GM21737 (cell line): ENCODE results near the gene TBCK.
A peak's percentile ranks its signal among the peaks of the same experiment; 100 is the strongest.
"Not testable (repeated sequence)": the region's sequence is repeated elsewhere in the genome, so short reads cannot be mapped to it uniquely, and the experiment has no call there.

Experiments used
- ATAC-seq: cut with Tn5 transposase; IDR thresholded peaks from one replicate; pipeline ENCODE4 v1.9.1; 2021; ENCODE audit warnings: mild to moderate bottlenecking, moderate library complexity; ENCODE audit not compliant: unreplicated experiment

The TBCK gene

DNA sequence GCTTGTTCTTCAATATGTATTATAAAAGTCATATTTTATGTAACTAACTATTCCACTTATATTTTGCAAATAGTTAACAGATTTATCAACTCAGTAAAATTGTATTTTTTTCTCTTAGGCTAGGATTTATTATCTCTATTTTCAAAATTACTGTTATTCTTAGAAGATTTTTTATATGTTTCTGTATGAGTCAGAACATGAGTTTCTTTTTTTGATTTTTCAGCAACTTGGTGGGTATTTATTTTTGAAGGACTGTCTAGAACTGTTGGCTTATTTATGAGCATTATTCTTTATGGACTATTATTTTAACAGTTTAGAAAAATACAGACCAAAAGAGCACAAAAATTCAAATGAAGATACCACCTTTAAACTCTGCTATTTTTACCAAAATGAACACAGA is 7.1 kb upstream of the TBCK start:
- ATAC-seq: no peak

DNA sequence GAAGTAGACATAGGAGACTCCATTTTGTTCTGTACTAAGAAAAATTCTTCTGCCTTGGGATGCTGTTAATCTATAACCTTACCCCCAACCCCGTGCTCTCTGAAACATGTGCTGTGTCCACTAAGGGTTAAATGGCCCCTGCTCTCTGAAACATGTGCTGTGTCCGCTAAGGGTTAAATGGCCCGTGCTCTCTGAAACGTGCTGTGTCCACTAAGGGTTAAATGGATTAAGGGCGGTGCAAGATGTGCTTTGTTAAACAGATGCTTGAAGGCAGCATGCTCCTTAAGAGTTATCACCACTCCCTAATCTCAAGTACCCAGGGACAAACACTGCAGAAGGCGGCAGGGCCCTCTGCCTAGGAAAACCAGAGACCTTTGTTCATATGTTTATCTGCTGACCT is 5.8 kb upstream of the TBCK start:
- not testable (repeated sequence) for ATAC-seq

DNA sequence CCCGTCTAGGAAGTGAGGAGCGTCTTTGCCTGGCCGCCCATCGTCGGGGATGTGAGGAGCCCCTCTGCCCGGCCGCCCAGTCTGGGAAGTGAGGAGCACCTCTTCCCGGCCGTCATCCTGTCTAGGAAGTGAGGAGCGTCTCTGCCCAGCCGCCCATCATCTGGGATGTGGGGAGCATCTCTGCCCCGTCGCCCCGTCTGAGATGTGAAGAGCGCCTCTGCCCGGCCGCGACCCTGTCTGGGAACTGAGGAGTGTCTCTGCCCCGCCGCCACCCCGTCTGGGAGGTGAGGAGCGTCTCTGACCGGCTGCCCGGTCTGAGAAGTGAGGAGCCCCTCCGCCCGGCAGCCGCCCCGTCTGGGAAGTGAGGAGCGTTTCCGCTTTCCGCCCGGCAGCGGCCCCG is 5.2 kb upstream of the TBCK start:
- ATAC-seq: not testable (repeated sequence)

DNA sequence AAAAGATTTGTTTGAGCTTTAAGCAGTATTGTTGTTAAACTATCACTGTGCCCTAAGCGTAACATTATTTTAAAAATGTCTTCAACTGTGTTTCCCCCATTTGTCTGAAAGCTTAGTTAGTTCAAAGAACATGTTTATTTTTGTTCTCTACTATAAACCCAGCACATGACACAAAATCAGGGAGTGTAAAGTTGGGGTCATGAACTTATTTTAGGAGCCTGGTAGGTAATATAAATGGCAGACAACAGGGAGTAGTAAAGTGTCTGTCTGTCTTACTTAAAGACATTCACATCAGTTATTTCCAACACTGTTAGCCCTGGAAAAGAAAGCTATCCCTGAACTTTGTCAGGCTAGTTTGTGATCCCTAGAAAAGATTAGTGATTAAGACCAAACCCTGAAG is 4.2 kb upstream of the TBCK start:
- no peak for ATAC-seq

DNA sequence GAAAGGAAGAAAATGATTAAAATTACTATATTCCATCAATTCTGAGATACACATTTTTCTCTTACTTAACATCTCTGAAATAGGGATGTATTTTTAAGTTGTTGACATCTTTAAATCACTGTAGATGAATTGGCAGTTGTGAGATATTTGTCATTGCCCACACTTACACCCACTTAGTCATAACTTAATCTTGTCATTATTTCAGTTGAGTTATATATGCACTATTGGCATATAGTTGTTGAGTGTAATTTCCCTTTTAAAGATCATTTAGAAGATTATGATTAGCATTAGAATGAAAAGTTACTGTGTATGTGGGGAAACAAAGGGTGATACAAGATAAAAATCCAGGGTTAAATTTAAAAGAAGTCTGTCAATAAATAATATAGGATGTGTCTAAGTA is 2.5 kb upstream of the TBCK start:
- ATAC-seq: no peak

DNA sequence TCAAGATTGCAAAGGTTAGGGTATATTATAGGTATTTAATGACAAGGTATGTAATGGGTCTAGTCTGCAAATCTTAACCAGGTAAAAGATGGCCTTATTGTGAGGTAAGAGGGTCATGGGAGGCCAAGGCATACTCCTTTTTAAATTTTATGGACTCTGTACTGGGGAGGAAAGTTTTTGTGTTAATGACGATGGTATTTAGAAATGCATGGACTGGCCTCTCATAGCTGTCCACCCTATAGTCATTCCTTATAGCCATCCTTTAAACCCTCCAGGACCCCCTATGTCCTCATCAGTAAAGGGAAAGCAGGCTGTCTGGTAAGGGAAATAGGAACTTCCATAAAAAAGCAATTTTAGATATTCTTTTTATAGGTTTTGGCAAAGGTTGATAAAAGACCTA is 1.8 kb upstream of the TBCK start:
- no peak for ATAC-seq

DNA sequence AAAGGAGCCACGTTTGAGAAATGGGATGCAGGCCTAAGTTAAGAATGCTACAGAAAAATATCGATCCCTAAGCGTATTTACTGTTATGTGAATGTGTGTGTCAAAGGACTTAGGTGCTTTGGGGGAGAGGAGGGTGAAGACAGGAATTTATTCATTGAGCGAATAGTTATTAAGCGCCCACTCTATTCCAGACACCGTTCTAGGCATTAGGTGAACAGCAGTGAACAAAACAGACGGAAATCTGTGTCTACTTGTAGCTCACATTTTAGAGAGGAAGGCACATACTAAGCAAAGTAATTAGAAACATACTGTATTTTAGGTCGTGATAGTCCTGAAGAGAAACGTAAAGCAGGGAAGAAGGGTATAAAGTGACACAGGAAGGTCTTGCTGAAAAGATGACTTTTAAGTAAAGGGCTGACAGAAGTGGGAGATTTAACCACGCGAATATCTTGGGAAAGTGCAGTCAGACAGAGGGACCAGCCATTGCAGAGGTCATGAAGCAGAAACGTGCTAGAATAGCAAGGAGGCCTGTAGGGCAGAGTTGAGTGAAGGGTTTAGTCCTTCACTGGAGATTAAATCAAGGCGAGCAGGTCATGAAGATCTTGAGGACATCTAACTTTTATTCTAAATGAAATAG is 882 bp upstream of the TBCK start:
- ATAC-seq: no peak

DNA sequence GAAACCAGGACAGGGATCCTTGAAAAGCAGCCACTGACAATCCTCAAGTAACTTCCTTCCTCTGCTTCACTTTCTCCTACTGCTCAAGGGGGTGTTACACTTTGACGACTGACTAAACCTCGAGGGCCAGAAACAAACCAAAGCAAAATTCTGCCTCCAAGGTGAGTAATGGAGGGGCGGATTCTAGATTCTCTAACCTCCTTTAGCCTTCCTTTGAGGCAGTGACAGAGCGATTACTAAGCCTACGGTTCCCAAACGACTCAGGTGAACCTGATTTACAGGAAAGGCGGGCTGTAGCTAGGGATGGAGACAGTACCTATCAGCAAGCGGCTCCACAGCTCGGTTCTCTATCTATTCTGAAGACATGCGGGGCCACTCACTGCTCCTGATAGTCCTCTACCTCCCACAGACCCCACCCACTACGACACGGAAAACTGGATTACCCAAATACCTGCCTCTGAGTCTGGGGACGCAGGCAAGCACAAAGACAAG is 487 bp downstream of the TBCK start:
- peak; percentile 27 for ATAC-seq

DNA sequence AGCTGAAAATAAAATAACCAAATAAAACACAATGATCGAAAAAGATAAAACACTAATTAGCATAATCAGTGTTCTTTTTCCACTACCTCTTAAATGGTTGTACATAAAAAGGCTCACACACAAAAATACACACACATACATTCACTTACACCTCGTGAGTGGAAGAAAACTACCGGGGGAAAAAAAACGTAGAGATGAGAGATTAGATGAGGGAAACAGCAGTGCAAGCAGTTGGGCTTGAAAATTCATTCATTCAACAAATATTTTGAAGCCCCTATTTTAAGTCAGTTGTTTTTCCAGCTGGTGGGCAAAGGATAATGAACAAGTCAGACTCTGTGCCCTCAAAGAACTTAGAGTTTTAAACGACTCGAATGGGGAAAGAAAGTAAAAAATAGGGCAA is 1.0 kb downstream of the TBCK start:
- ATAC-seq: no peak

DNA sequence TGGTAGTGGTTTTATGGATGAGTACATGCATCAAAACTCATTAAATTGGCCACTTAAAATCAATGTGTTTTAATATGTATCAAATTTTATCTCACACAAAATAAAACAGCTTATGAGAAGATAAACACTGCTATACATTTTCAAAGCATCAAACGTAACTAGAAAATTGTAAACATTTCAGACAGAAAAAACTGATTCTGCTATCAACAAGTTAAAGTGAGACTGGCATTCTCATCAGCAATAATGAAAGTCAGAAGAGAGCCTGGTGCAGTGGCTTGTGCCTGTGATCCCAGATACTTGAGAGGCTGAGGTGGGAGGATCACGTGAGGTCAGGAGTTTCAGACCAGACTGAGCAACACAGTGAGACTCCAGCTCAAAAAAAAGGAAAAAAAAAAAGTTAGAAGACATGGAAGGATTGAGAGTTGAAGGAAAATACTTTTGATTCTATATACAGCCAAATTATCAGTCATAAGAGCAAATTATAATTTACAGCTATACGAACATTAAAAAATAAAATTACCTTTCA is 2.9 kb downstream of the TBCK start:
- no peak for ATAC-seq

DNA sequence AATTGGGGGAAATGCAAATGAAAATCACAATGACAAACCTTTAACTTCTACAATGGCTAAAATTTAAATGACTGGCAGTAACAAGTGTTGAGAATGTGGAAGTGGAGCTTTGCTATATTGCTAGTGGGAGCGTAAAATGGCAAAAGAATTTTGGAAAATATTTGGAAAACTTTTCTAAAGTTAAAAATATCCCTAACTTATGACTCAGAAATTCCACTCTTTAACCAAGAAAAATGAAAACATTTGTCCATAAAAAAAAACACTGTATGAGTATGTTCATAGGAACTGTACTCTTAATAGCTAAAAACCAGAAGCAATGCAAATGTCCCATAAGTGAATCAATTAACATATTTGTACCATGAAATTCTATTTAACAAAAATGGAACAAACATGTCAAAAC is 3.6 kb downstream of the TBCK start:
- no peak for ATAC-seq

DNA sequence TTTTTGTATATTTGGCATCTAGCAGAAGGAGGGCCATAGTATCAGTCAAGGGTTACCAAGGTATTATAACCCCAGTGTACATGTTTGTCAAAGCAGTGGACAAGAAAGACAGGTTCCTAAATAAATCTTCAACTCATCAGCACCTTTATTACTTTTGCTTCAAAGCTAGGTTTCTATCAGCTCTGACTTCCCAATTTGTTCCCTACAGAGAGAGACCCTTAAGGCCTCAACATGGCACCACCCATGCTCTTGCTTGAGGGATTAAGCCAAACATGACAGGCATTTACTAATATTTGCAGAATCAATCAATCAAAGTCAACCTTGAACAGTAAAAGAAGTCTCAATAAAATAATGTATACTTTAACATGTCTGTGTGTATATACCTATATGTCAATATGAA is 9.4 kb downstream of the TBCK start:
- no peak for ATAC-seq

DNA sequence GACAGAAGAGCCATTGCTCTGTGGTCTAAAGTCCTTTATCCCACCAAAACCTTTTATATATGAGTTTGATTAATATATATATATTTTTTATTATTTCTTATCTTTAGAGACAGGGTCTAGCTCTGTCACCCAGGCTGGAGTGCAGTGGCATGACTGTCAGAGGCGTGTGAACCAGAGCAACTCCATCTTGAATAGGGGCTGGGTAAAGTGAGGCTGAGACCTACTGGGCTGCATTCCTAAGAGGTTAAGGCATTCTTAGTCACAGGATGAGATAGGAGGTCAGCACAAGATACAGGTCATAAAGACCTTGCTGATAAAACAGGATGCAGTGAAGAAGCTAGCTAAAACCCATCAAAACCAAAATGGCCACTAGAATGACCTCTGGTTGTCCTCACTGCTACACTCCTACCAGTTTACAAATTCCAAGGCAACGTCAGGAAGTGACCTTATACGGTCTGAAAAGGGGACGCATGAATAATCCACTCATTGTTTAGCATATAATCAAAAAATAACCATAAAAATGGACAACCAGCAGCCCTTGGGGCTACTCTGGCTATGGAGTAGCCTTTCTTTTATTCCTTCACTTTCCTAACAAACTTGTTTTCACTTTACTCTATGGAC is 10.5 kb downstream of the TBCK start:
- no peak for ATAC-seq

DNA sequence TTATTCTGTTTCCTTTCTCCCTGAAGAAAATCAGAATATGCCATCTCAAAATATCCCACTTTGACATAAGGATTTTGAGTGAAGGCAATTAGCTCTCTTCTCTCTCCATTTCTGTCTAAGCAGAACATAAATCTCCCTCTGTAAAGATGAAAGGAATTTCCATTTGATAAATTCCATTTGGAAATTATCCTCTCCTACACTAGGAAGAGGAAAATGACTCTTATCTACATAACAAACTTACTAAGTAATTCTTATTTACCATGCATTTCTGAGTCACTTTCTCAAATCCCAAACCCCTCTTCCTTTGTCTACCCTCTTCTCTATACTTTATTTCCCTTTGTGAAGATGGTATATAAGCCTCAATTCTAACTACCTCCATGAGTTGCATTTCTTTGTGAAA is 11.4 kb downstream of the TBCK start:
- ATAC-seq: no peak

DNA sequence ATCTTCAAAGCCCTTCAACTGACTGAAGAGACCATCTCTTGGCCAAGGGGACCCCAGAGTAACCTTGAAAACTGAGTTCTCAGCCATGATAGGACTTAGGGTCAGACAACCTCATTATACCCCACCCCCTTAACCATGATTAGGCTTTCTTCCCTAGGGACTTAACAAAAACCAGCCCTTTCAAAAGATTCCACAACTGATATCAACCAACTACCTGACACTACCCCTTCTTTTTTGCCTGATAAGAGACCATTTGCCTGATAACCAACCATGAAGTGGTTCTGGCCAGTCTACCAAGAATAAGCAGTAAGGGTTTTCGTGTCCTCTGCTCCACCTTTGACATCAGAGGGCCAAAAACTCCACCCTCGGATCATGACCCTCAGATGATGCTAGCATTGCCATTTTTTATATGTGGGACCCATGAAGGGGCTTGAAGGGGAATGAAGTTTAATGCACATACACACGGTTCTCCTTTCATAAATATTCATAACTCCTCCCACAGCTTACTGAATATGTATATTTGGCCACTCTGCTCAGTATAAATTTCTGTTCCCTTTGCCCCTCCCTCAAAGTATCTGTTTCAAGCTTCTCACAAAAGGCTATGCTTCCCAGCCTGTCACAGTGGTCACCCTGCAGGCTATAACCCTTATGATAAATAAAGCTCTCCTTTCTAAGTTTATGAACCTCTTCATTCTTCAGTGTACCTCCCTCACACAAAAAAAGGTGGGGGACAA is 12.3 kb downstream of the TBCK start:
- no peak for ATAC-seq

DNA sequence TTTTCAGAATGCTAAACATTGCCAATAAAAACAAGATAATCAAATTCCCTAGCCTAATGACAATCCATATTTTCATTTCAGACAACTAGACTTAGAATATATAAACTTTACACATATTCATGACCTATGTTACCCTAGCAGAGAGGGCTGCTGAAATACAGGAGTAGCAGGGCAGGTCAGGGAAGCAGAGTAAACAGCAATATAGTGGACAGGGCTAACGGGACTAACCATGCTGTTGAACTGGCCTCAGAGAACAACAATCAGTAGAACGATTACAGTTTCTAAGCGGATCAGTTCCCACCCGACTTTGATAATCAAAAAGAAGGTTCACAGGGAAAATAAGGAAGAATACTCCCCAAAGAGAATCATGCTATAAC is 14.0 kb downstream of the TBCK start:
- no peak for ATAC-seq

DNA sequence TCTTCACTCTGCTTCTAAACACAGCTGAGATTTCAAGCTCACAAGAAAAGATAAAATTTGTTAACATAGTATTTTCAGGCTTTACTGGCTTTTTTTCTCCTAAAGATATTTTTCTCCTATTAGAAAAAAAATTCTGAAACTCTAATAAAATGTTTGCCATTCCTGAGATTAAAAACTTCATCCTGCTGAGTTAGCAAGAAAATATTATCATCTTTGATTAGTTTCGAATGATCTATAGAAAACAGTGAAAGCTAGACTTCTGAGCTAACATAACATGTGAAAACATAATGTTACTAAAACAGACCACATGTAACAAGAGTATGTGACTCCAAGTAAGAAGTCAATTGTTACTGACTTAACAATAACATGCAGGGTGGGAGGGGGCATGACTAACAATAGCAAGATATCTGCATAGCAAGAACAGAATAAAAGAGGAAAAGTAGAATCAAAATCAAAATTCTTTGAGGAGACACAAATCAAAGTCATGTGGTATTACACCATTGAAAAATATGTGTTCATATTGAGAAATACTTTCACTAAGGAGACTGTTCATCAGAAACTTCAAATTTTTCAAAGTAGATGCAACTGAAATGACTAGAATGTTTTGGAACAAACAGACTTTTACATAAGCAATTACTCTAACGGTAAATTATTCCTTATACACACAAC is 14.5 kb downstream of the TBCK start:
- no peak for ATAC-seq

DNA sequence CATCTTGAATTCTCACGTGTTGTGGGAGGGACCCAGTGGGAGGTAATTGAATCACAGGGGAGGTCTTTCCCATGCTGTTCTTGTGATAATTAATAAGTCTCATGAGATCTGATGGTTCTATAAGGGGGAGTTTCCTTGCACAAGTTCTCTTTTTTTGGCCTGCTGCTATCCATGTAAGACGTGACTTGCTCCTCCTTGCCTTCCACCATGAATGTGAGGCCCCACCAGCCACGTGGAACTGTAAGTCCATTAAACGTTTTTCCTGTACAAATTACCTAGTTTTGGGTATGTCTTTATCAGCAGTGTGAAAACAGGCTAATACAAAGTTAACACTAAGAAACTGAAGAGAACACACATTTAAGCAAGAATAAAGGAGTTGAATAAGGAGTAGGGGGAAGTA is 16.0 kb downstream of the TBCK start:
- no peak for ATAC-seq

DNA sequence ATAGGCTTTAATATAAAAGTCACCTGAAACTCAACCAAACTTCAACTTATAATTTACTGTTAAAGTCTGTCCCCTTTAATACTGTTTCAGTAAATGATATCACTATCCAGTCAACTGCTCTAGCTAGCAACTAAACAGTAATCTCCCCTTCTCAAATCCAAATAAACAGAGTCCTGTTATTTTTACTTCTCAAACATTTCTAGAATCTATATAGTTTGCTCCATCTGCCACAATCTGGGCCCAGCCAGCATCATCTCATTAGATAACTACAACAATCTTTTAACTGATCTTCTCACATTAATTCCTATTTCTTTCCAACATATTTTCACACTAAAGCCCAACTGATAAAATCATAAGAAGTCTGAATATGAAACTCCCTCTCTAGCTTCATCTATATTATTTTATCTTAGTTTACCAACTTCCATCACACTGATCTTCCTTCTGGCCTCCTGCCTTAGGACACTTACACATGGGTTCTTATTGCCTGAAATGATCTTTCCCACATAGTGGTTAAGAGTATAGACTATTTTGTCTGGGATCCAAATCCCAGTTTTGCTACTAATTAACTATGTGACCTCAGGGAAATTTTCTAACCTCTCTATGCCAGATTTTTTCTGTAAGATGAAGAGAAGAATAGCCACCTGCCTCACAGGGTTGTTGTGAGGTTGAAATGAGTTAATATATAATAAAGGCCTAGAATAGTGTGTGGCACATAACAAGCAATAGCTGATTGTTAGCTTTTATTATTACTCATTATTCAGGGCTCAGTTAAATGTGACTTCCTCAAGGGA is 18.6 kb downstream of the TBCK start:
- ATAC-seq: no peak

DNA sequence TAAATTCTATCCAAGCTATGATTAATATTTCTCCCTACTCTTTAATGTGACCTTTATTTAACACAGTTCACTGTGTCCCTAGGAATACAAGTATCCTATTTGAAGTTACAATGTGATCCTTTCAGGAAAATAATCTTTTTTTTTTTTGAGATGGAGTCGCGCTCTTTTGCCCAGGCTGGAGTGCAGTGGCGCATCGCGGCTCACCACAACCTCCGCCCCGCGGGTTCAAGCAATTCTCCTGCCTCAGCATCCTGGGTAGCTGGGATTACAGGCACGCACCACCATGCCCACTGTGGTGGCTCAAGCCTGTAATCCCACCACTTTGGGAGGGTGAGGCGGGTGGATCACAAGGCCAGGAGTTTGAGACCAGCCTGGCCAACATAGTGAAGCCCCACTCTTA is 21.9 kb downstream of the TBCK start:
- no peak for ATAC-seq

DNA sequence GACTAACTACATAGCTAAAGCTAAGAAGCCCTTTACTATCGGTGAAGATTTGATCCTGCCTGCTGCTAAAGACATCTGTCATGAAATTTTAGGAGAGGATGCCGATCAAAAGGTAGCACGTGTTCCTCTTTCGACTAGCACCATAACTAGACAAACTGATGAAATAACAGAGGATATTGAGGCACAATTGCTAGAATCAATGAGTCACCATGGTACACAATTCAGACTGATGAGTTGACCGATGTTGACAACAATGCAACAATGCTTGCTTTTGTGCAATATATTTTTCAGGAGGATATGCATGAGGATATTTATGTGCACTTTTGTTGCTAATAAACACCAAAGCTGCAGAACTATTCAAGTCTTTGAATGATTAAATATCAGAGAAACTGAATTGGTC is 24.3 kb downstream of the TBCK start:
- no peak for ATAC-seq
